IMR-90 (cell line): ENCODE results near the gene KCNQ1. TPM values are rescaled to one million over a fixed set of nuclear protein-coding genes. Genes with fewer than 3 reads are reported as not detected.

Experiments used
- ATAC-seq: fragments of 200-7000 bp; cut with Tn5 transposase; 2 replicates; pipeline ENCODE4 v1.9.1; 2020; ENCODE audit warnings: low read depth, mild to moderate bottlenecking, moderate library complexity
- BruUV-seq: library from RNA; stranded (reverse); fragments of 400-500 nt; replicated peaks from 2 replicates; lab custom pipeline; 2021; lab: Mats Ljungman, UMichigan
- CTCF ChIA-PET: fragments of 300-600 bp; formaldehyde crosslinking; extraction: SDS; loops from one replicate; lab custom pipeline; 2021; ENCODE audit warnings: antibody characterized with exemption; lab: Yijun Ruan, JAX
- POLR2A ChIA-PET: fragments of 300-600 bp; sonication (Branson Sonifier 250); formaldehyde crosslinking; loops from one replicate; lab custom pipeline; 2022; ENCODE audit warnings: antibody characterized with exemption; ENCODE audit not compliant: unreplicated experiment; lab: Charles Lee
- DNase-seq: peaks from one replicate; pipeline ENCODE4 v3.0.0; 2013
- H2AFZ ChIP-seq: replicated peaks from 2 replicates; pipeline ENCODE3; 2013; ENCODE audit warnings: low read length, mild to moderate bottlenecking; ENCODE audit not compliant: poor library complexity
- H2AK5ac ChIP-seq: 2 replicates; pipeline ENCODE4 v1.6.1; 2013; ENCODE audit warnings: low read depth, low read length, inconsistent platforms
- H2AK9ac ChIP-seq: replicated peaks from 2 replicates; pipeline ENCODE3; 2013; ENCODE audit warnings: mild to moderate bottlenecking, low read depth, low read length, moderate library complexity; ENCODE audit not compliant: poor library complexity
- H2BK120ac ChIP-seq: 2 replicates; pipeline ENCODE4 v1.6.1; 2013; ENCODE audit warnings: low read depth, low read length, inconsistent platforms
- H2BK15ac ChIP-seq: 3 replicates; pipeline ENCODE4 v1.6.1; 2013; ENCODE audit warnings: low read depth, low read length, inconsistent platforms
- H2BK20ac ChIP-seq: 2 replicates; pipeline ENCODE4 v1.6.1; 2013; ENCODE audit warnings: low read depth, mild to moderate bottlenecking, inconsistent platforms, low read length, moderate library complexity
- H2BK5ac ChIP-seq: 2 replicates; pipeline ENCODE4 v1.6.1; 2013; ENCODE audit warnings: mild to moderate bottlenecking, low read depth, low read length, inconsistent platforms; ENCODE audit not compliant: poor library complexity, severe bottlenecking
- H3K14ac ChIP-seq: replicated peaks from 2 replicates; pipeline ENCODE4 v1.6.1; 2013; ENCODE audit warnings: low read depth, low read length, inconsistent platforms
- H3K18ac ChIP-seq: 2 replicates; pipeline ENCODE4 v1.6.1; 2013; ENCODE audit warnings: low read depth, low read length, control low read depth
- H3K23ac ChIP-seq: 2 replicates; pipeline ENCODE4 v1.6.1; 2013; ENCODE audit warnings: low read depth, low read length, inconsistent platforms
- H3K27ac ChIP-seq: 2 replicates; pipeline ENCODE4 v1.5.1; 2013; ENCODE audit warnings: mild to moderate bottlenecking, control low read depth, low read length; ENCODE audit not compliant: insufficient read depth
- H3K27me3 ChIP-seq: 2 replicates; pipeline ENCODE4 v1.6.1; 2013; ENCODE audit warnings: low read length; ENCODE audit not compliant: control insufficient read depth, insufficient read depth
- H3K36me3 ChIP-seq: 2 replicates; pipeline ENCODE4 v1.6.1; 2013; ENCODE audit warnings: low read length, mixed read lengths; ENCODE audit not compliant: control insufficient read depth, insufficient read depth
- H3K4ac ChIP-seq: 2 replicates; pipeline ENCODE4 v1.6.1; 2013; ENCODE audit warnings: low read depth, low read length, inconsistent platforms
- H3K4me1 ChIP-seq: 2 replicates; pipeline ENCODE4 v1.6.1; 2013; ENCODE audit warnings: low read length, mixed read lengths; ENCODE audit not compliant: control insufficient read depth, insufficient read depth
- H3K4me2 ChIP-seq: 2 replicates; pipeline ENCODE4 v1.6.1; 2013; ENCODE audit warnings: low read depth, mild to moderate bottlenecking, control low read depth, low read length, moderate library complexity
- H3K4me3 ChIP-seq: 2 replicates; pipeline ENCODE4 v1.5.1; 2013; ENCODE audit warnings: low read depth, mild to moderate bottlenecking, control low read depth, low read length, moderate library complexity; ENCODE audit not compliant: insufficient read depth
- H3K56ac ChIP-seq: 2 replicates; pipeline ENCODE4 v1.6.1; 2013; ENCODE audit warnings: low read length, inconsistent platforms; ENCODE audit not compliant: insufficient read depth; ENCODE audit errors: extremely low read depth
- H3K79me1 ChIP-seq, 2 experiments: 2 replicates each; pipeline ENCODE4 v1.6.1; 2013; ENCODE audit warnings: low read length in 2 of 2, inconsistent platforms in 1 of 2, low read depth in 1 of 2
- H3K9ac ChIP-seq: 2 replicates; pipeline ENCODE4 v1.6.1; 2013; ENCODE audit warnings: low read depth, low read length, control low read depth
- H3K9me1 ChIP-seq: 2 replicates; pipeline ENCODE4 v1.6.1; 2013; ENCODE audit warnings: low read length, inconsistent platforms; ENCODE audit not compliant: insufficient read depth
- H3K9me3 ChIP-seq: 2 replicates; pipeline ENCODE4 v1.6.1; 2013; ENCODE audit warnings: low read length; ENCODE audit not compliant: control insufficient read depth, insufficient read depth
- H4K20me1 ChIP-seq: 2 replicates; pipeline ENCODE4 v1.6.1; 2013; ENCODE audit warnings: low read length, inconsistent platforms; ENCODE audit not compliant: insufficient read depth
- H4K5ac ChIP-seq: 2 replicates; pipeline ENCODE4 v1.6.1; 2013; ENCODE audit warnings: mild to moderate bottlenecking, low read depth, low read length, control low read depth
- H4K8ac ChIP-seq, 2 experiments: 2 replicates each; pipeline ENCODE4 v1.6.1; 2013; ENCODE audit warnings: low read depth in 2 of 2, low read length in 2 of 2, control low read depth in 1 of 2, inconsistent platforms in 1 of 2
- H4K91ac ChIP-seq: 2 replicates; pipeline ENCODE4 v1.6.1; 2013; ENCODE audit warnings: low read depth, low read length, inconsistent platforms; ENCODE audit not compliant: insufficient read depth
- CEBPB ChIP-seq: IDR thresholded peaks from 2 replicates; pipeline ENCODE4 v1.6.1; 2012; ENCODE audit warnings: low read depth, low read length, improper control_type of control experiment
- CHD1 ChIP-seq: IDR thresholded peaks from 2 replicates; pipeline ENCODE4 v1.6.1; 2012; ENCODE audit warnings: low read depth, low read length, improper control_type of control experiment
- ELK1 ChIP-seq: fragments of 150-350 bp; IDR thresholded peaks from 2 replicates; pipeline ENCODE4 v1.6.1; 2016; ENCODE audit warnings: low read depth, mild to moderate bottlenecking, low read length, moderate library complexity, borderline replicate concordance
- FOS ChIP-seq: fragments of 150-350 bp; IDR thresholded peaks from 2 replicates; pipeline ENCODE4 v1.6.1; 2016; ENCODE audit warnings: low read depth, low read length
- MAFK ChIP-seq: IDR thresholded peaks from 2 replicates; pipeline ENCODE4 v1.6.1; 2012; ENCODE audit warnings: low read depth, low read length, improper control_type of control experiment
- MAZ ChIP-seq: IDR thresholded peaks from 2 replicates; pipeline ENCODE4 v1.6.1; 2012; ENCODE audit warnings: low read depth, mild to moderate bottlenecking, low read length, improper control_type of control experiment, moderate library complexity, borderline replicate concordance
- NFE2L2 ChIP-seq: fragments of 150-350 bp; IDR thresholded peaks from 2 replicates; pipeline ENCODE4 v1.6.1; 2016; ENCODE audit warnings: low read depth, mild to moderate bottlenecking, low read length
- POLR2A ChIP-seq: IDR thresholded peaks from 2 replicates; pipeline ENCODE4 v1.6.1; 2012; ENCODE audit warnings: mild to moderate bottlenecking, low read depth, low read length
- RAD21 ChIP-seq: IDR thresholded peaks from 2 replicates; pipeline ENCODE4 v1.6.1; 2012; ENCODE audit warnings: low read length, improper control_type of control experiment
- RCOR1 ChIP-seq: IDR thresholded peaks from 2 replicates; pipeline ENCODE4 v1.6.1; 2012; ENCODE audit warnings: mild to moderate bottlenecking, low read length, improper control_type of control experiment; ENCODE audit not compliant: insufficient replicate concordance
- WGBS, 2 experiments: methylation state at CpG; one replicate each; pipeline versions ENCODE4 v1.1.5 to v1.1.7; 2013; ENCODE audit warnings: missing lambda C conversion rate in 2 of 2; ENCODE audit not compliant: insufficient read length in 1 of 2; ENCODE audit errors: extremely low coverage in 2 of 2; 5-methylcytosine and 5-hydroxymethylcytosine counted together
- dilution Hi-C: fragments of 300-500 bp; cut with HindIII; formaldehyde crosslinking; loops from one replicate; pipeline ENCODE4 v1.14.3; 2018; ENCODE audit warnings: low sequenced_read_pairs; ENCODE audit not compliant: unreplicated experiment
- in situ Hi-C: fragments of 300-500 bp; cut with MboI; formaldehyde crosslinking; loops from 3 replicates; pipeline ENCODE4 v1.14.3; 2019; ENCODE audit warnings: low sequenced_read_pairs, inconsistent platforms, mixed read lengths
- intact Hi-C: fragments of 100-400 bp; cut with micrococcal nuclease; formaldehyde crosslinking; loops from 2 replicates; pipeline ENCODE4 v1.10.0; 2022
- polyA plus RNA-seq, 3 experiments: library from polyadenylated mRNA; depleted of rRNA; stranded (reverse); fragments of >200 nt; gene quantifications; 2 replicates each; pipeline ENCODE4 v1.2.3, GENCODE V29; 2012; ENCODE audit warnings: low replicate concordance in 1 of 3
- total RNA-seq: library from RNA; depleted of rRNA; stranded (reverse); fragments of >200 nt; gene quantifications from 2 replicates; pipeline ENCODE4 v1.2.3, GENCODE V29; 2012
- TF ChIP-seq, protein P1 (sequence below): fragments of 150-350 bp; IDR thresholded peaks from 2 replicates; pipeline ENCODE4 v1.6.1; 2017; ENCODE audit warnings: mild to moderate bottlenecking, antibody characterized with exemption, low read length, low read depth

The KCNQ1 gene
- total and polyA plus RNA-seq, 2 of the 4 experiments (the other 2 are of a cell fraction), result 0.07 TPM; not detected in 1

GRCh38 chr11:2741377-2742131 is 296.7 kb downstream of the KCNQ1 start:
- ChIA-PET CTCF (no interaction called here), POLR2A (no interaction called here)
- 45% methylated on average over 5 of the region's 18 CpGs; no CpG with 5 or more reads in 1 of the 2 experiments for WGBS, 2 experiments

More at GRCh38 chr11:2741377-2742131, 296.7 kb downstream of the KCNQ1 start:
- H3K4me1 ChIP-seq, result peaks cover 19% of the 10 kb centered on the region
- H3K18ac ChIP-seq, result peak overlapping the region; percentile 46; the same call in 1 of the 2 replicates
- no peaks in the 10 kb centered on the region for H3K79me1 ChIP-seq
- DNase-seq (peak; percentile 74), ATAC-seq (peak; percentile 95)
- peak overlapping the region; percentile 70; the same call in 1 of the 2 replicates for H2AK5ac ChIP-seq
- H3K9me3 ChIP-seq, result no peaks in the 10 kb centered on the region
- in situ Hi-C loops (no loop called here), intact Hi-C loops (loop anchor here (1.0 to 5.0 kb wide), 2 partner anchors 86 to 143 kb away; no protein-coding TSS in a partner anchor), dilution Hi-C loops (no loop called here)
- H4K8ac ChIP-seq, result peak overlapping the region; percentile 51 to 53; a peak in 3 of 4 replicates
- H2AK9ac ChIP-seq, result peak overlapping the region; percentile 60
- H3K9ac ChIP-seq, result no peak overlapping the region; the same call in 1 of the 2 replicates
- no peaks in the 10 kb centered on the region for H3K9me1 ChIP-seq
- peak overlapping the region; percentile 84 for H2AFZ ChIP-seq
- TF ChIP-seq, protein P1, sequence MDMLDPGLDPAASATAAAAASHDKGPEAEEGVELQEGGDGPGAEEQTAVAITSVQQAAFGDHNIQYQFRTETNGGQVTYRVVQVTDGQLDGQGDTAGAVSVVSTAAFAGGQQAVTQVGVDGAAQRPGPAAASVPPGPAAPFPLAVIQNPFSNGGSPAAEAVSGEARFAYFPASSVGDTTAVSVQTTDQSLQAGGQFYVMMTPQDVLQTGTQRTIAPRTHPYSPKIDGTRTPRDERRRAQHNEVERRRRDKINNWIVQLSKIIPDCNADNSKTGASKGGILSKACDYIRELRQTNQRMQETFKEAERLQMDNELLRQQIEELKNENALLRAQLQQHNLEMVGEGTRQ, result no peak
- peak; percentile 66 for TF ChIP-seq FOS
- no peak for TF ChIP-seq ELK1
- no peak for TF ChIP-seq MAZ
- no peak for TF ChIP-seq POLR2A
- no peak for TF ChIP-seq RAD21
- TF ChIP-seq CHD1, result no peak
- peak; percentile 86 for TF ChIP-seq CEBPB
- TF ChIP-seq RCOR1, result no peak
- no peak for TF ChIP-seq MAFK
- TF ChIP-seq NFE2L2, result no peak
- BruUV-seq, result no TSS peak
- H4K5ac ChIP-seq, result peak overlapping the region; percentile 55; the same call in 1 of the 2 replicates
- H3K36me3 ChIP-seq, result no peaks in the 10 kb centered on the region
- peaks cover 2% of the 10 kb centered on the region; the same call in 1 of the 2 replicates for H3K27me3 ChIP-seq
- no peak overlapping the region for H2BK15ac ChIP-seq
- H4K91ac ChIP-seq, result peak overlapping the region; percentile 33; the same call in 1 of the 2 replicates
- peak overlapping the region; percentile 57; the same call in 1 of the 2 replicates for H2BK120ac ChIP-seq
- peak overlapping the region; percentile 60 for H3K4me2 ChIP-seq
- H3K4ac ChIP-seq, result peak overlapping the region; percentile 77; the same call in 1 of the 2 replicates
- H4K20me1 ChIP-seq, result no peaks in the 10 kb centered on the region
- H2BK5ac ChIP-seq, result peak overlapping the region; percentile 6
- no peak overlapping the region for H3K23ac ChIP-seq
- peak overlapping the region; percentile 39; the same call in 1 of the 2 replicates for H3K14ac ChIP-seq
- H3K27ac ChIP-seq, result peak overlapping the region; percentile 74; the same call in 1 of the 2 replicates
- no peak overlapping the region; the same call in 1 of the 2 replicates for H2BK20ac ChIP-seq
- H3K4me3 ChIP-seq, result no peak overlapping the region
- H3K56ac ChIP-seq, result 0 out of 2 replicates have a peak overlapping the region, but pooled peaks have one; percentile 26
